Activated CD4-positive, alpha-beta memory T cell treated with anti-CD3 and anti-CD28 coated beads for 36 hours (primary cell): ENCODE data around the gene AHNAK. TPM values are rescaled to one million over a fixed set of nuclear protein-coding genes. Genes with fewer than 3 reads are reported as not detected.
A peak's percentile ranks its signal among the peaks of the same experiment; 100 is the strongest.

Experiments used
- CTCF ChIA-PET: fragments of 350-600 bp; sonication (Branson Sonifier 250); formaldehyde crosslinking; loops from one replicate; lab custom pipeline; 2021; ENCODE audit warnings: antibody characterized with exemption, inconsistent platforms; lab: Charles Lee
- POLR2A ChIA-PET: fragments of 350-600 bp; sonication (Branson Sonifier 250); formaldehyde crosslinking; loops from one replicate; lab custom pipeline; 2021; ENCODE audit warnings: antibody characterized with exemption; lab: Charles Lee
- DNase-seq: peaks from one replicate; pipeline ENCODE4 v3.0.0-alpha.2; 2020
- H3K27ac Mint-ChIP-seq: one replicate; pipeline ENCODE4 v1.8.0; 2021; ENCODE audit warnings: mixed read lengths
- H3K27me3 Mint-ChIP-seq: one replicate; pipeline ENCODE4 v1.8.0; 2021; ENCODE audit warnings: mixed read lengths
- H3K36me3 Mint-ChIP-seq: one replicate; pipeline ENCODE4 v1.8.0; 2021; ENCODE audit warnings: mixed read lengths
- H3K4me1 Mint-ChIP-seq: one replicate; pipeline ENCODE4 v1.8.0; 2021; ENCODE audit warnings: low read depth, mixed read lengths
- H3K4me3 Mint-ChIP-seq: one replicate; pipeline ENCODE4 v1.8.0; 2021; ENCODE audit warnings: mild to moderate bottlenecking, mixed read lengths
- H3K9me3 Mint-ChIP-seq: one replicate; pipeline ENCODE4 v1.8.0; 2021; ENCODE audit warnings: mixed read lengths
- intact Hi-C: fragments of 100-400 bp; cut with micrococcal nuclease; formaldehyde crosslinking; loops from one replicate; pipeline ENCODE4 v1.15.1; 2023
- total RNA-seq, 2 experiments: library from RNA; stranded (reverse); gene quantifications; one replicate each; pipeline ENCODE4 v1.2.3, GENCODE V29; 2021

AHNAK gene
- total RNA-seq, 2 experiments from 2014 or later = 83.7 to 85.2 TPM

DNA sequence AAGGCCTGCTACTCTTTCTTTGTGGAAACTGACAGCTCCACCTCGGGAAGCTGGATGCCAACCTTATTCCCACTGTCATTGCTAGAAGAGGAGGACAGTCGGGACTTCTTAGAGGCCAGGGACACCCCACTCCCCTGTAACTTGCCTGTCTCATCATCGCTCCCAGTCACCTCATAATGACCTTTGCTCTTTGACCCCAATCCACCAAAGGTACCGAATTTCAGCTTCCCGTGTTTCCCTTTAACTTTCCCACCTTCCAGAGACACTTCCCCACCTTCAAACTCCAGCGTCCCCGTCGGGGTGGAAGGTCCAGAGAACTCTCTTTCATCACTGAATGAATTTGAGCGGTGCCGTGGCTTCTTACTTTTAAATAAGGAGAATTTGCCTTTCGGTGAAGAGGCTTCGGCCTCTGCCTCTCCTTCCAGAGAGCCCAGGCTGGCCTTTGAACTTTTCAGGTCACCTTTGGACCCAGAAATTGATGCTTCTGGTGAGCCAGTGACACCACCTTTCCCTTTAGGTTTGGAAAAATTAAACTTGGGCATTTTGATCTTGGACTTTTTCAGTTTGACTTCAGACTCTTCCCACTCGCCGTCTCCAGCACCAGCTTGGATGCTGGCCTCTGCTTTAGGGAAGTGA lies 29.8 kb downstream of the AHNAK start:
- no peaks in the 10 kb centered on the region for H3K9me3 Mint-ChIP-seq
- H3K27me3 Mint-ChIP-seq = no peaks in the 10 kb centered on the region
- peaks cover 27% of the 10 kb centered on the region for H3K36me3 Mint-ChIP-seq
- intact Hi-C loops = no loop called here
- DNase-seq = no peak
- ChIA-PET POLR2A (no interaction called here), CTCF (interaction anchor here (1.5 kb wide), 1 partner anchor 92 kb away, joined by 6 read pairs; no protein-coding TSS in a partner anchor)
- no peak overlapping the region for H3K27ac Mint-ChIP-seq
- peaks cover 9% of the 10 kb centered on the region for H3K4me1 Mint-ChIP-seq
- no peak overlapping the region for H3K4me3 Mint-ChIP-seq

DNA sequence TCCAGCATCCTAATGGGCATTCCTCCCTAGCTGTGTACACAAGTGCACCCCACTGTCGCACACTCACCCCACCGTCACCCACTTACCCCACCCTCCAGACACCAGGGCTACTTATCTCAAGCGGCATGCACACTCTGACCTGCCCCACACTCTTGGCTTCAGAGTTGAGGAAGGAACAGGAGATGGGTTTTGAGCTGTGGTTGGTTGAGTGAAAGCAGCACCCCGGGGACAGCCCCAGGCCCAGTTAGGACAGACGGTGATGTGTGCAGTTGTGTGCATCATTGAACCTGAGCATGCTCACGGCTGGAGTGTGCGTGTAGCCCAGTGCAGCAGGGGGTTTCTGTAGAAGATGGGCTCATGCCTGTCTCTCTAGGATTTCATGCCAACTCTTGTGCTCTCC lies 32.5 kb downstream of the AHNAK start:
- DNase-seq = peak; percentile 15
- Mint-ChIP-seq H3K36me3 (peaks cover 15% of the 10 kb centered on the region), H3K9me3 (no peaks in the 10 kb centered on the region), H3K27ac (no peak overlapping the region), H3K27me3 (no peaks in the 10 kb centered on the region), H3K4me1 (peaks cover 9% of the 10 kb centered on the region), H3K4me3 (no peak overlapping the region)
- intact Hi-C loops = no loop called here
- ChIA-PET CTCF (interaction anchor here (1.4 kb wide), 1 partner anchor 29 kb away, joined by 5 read pairs; no protein-coding TSS in a partner anchor), POLR2A (interaction anchor here (1.2 kb wide), 1 partner anchor 28 kb away, joined by 3 read pairs; no protein-coding TSS in a partner anchor)

DNA sequence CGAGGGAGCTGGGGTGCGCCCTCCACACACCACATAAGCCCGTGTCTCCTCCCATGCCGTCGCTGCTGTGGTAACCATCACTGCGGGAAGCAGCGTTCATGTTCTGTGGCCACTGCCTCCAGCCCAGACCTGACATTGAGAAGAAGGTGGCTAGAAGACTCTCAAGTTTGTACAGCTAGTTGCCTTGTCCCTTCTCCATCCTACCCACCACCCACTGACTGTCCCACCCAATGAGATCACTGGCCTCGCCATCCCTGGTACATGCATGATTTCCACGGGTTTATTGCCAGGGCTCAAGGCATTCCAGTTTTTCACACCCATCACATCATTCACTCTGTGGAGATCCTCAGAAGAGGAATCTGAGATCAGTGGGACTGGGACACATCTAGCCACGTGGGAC lies 33.0 kb downstream of the AHNAK start:
- no peak overlapping the region for H3K27ac Mint-ChIP-seq
- H3K36me3 Mint-ChIP-seq = peaks cover 12% of the 10 kb centered on the region
- H3K27me3 Mint-ChIP-seq = no peaks in the 10 kb centered on the region
- peaks cover 9% of the 10 kb centered on the region for H3K4me1 Mint-ChIP-seq
- POLR2A ChIA-PET = no interaction called here
- no peak for DNase-seq
- CTCF ChIA-PET = interaction anchor here (0.7 to 1.4 kb wide), 2 partner anchors 29 kb away, joined by 3 to 5 read pairs; no protein-coding TSS in a partner anchor
- H3K9me3 Mint-ChIP-seq = no peaks in the 10 kb centered on the region
- H3K4me3 Mint-ChIP-seq = no peak overlapping the region
- intact Hi-C loops = no loop called here

DNA sequence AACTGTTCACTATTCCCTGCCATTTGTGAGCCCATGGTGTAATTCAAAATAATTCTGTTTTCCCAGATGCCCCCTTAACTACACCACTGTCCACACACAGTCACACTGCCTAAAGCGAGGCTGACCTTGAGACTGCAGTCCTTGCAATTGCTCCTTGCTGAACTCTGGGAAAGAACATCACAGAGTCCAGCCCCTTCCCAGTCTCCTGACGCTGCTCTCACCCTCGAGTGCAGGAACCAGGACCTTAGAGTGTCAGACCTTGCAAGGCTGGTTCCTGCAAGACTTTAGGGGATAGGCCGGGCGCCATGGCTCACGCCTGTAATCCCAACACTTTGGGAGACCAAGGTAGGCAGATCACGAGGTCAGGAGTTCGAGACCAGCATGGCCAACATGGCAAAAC lies 33.6 kb downstream of the AHNAK start:
- Mint-ChIP-seq H3K4me3 (no peak overlapping the region), H3K9me3 (no peaks in the 10 kb centered on the region), H3K4me1 (peaks cover 11% of the 10 kb centered on the region), H3K27me3 (no peaks in the 10 kb centered on the region), H3K27ac (no peak overlapping the region), H3K36me3 (peaks cover 8% of the 10 kb centered on the region)
- intact Hi-C loops = no loop called here
- DNase-seq = no peak
- CTCF ChIA-PET = interaction anchor here (0.7 kb wide), 1 partner anchor 30 kb away, joined by 3 read pairs; no protein-coding TSS in a partner anchor
- POLR2A ChIA-PET = no interaction called here

DNA sequence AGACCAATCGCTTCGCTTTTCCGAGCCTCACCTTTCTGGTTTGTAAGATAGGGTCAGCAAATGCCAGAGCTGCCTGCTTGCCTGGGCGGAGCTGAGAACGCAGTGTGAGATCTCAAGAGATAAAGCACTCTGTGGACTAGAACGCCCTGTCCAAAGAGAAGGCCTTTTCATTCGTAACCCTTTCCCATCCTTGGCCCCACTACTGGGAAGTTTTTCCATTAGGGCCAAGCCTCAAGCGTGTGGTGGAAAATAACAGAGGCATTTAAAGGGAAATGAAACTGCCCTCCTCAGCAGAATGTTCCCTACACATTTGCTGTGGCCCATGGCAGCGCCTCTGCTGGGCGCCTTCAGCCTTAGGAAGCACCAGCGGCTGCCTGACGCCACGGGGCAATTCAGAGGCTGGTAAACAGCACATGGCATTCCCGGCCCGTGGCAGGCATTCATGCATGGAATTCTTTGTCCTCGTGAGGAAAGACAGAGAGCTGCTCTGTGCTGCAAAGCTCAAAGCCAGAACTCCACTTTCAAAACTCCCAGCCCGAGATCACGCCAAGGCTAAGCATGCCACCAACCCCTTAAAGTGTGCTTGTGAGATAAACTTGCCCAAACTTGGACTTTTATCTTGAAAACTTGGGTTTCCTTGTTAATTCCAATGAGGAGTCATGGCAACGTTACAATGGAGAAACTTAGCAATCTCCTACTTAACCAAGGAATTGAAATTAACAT lies 38.1 kb downstream of the AHNAK start:
- POLR2A ChIA-PET = interaction anchor here (0.6 kb wide), 2 partner anchors 53 to 59 kb away, joined by 3 to 4 read pairs; no protein-coding TSS in a partner anchor
- intact Hi-C loops = no loop called here
- Mint-ChIP-seq H3K36me3 (no peaks in the 10 kb centered on the region), H3K9me3 (no peaks in the 10 kb centered on the region), H3K27ac (no peak overlapping the region), H3K4me3 (no peak overlapping the region), H3K27me3 (no peaks in the 10 kb centered on the region), H3K4me1 (peaks cover 4% of the 10 kb centered on the region)
- CTCF ChIA-PET = interaction anchor here (1.7 to 3.3 kb wide), 2 partner anchors 34 to 84 kb away, joined by 4 to 17 read pairs; no protein-coding TSS in a partner anchor
- DNase-seq = no peak

DNA sequence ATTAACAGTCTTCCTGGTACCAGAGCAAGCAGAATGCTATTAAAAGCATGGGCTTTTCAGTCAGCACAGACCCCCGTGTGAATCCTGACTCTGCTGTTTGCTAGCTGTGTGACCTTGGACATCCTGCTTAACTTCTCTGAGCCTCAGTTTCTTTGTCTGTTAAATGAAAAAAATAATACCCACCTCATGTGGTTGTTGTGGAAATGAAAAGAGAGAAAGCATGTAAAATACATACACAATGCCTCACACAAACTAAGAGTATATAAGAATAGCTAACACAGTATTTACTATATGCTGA lies 39.5 kb downstream of the AHNAK start:
- no peak for DNase-seq
- POLR2A ChIA-PET = interaction anchor here (0.6 kb wide), 1 partner anchor 90 kb away, joined by 3 read pairs; no protein-coding TSS in a partner anchor

DNA sequence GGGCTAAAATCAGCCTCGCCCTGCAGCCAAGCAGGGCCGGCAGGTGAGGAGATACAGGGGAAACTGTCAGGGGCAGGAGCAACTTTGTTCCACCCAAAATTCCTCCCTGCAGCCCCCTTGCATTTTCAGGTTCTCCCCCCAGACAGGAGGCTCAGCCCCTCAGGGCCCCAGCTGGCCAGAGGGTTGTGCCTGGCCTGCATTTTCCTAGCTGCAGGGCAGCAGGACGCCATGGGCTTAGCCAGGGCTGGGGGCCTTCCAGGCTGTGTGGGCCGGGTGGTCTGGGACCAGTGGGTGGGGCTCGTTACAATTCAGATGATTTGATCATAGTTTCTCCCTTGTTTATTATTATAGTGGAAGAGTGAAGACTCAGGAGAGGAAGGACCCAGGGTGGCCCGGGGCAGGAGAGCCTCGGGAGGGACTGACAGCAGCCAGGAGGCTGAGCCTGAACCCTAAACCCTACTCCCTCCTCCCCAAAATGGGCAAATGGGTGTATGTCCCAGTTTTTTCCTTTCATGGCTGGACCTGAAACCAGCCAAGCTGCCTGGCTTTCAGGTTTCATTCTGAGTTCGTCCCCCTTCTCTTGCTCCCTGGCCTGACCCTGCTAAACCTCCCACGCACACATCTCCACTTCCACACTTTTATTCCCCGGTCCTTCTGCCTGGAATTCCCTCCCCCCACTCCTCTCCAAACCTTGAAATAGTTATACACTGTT lies 40.0 kb downstream of the AHNAK start:
- Mint-ChIP-seq H3K9me3 (no peaks in the 10 kb centered on the region), H3K27ac (no peak overlapping the region), H3K36me3 (no peaks in the 10 kb centered on the region), H3K4me1 (peaks cover 9% of the 10 kb centered on the region), H3K4me3 (no peak overlapping the region), H3K27me3 (no peaks in the 10 kb centered on the region)
- ChIA-PET POLR2A (no interaction called here), CTCF (interaction anchor here (0.6 to 3.3 kb wide), 4 partner anchors 36 to 973 kb away, joined by 3 to 17 read pairs (median 4); no protein-coding TSS in a partner anchor)
- no peak for DNase-seq
- intact Hi-C loops = no loop called here

More for the DNA sequence above, 39.5 kb downstream of the AHNAK start:
- Mint-ChIP-seq H3K27ac (no peak overlapping the region), H3K4me3 (no peak overlapping the region), H3K27me3 (no peaks in the 10 kb centered on the region), H3K9me3 (no peaks in the 10 kb centered on the region), H3K4me1 (peaks cover 9% of the 10 kb centered on the region), H3K36me3 (no peaks in the 10 kb centered on the region)
- intact Hi-C loops = no loop called here
- CTCF ChIA-PET = interaction anchor here (0.6 to 3.3 kb wide), 3 partner anchors 36 to 973 kb away, joined by 3 to 17 read pairs (median 4); no protein-coding TSS in a partner anchor

DNA sequence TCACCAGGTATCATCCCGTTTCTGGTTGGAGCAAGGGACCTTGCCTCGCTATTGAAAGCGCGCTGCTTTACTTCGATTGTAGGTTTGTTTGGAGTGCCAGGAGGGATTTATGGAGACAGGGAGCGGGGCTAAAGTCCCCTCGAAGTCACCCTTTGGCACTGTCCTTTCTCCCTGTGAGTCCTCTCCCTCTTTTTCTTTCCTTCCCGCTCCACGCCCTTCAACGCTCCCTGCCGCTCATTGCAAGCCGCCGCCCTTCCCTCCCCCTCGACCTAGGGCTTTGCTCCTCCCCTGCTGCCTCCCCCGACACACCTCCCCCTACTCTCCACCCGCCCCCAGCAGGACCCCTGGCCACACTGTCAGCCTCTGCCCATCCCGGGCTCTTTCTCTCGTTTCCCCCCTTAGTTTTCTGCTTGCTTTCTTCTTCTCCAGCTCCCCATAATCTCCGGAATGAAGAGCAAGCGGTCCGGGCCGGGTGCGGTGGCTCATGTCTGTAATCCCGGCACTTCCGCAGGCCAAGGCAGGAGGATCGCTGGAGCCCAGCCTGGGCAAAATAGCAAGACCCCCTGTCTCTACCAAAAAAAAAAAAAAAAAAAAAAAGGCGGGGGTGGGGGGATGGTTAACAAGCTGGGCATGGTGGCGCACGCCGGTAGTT lies 41.0 kb downstream of the AHNAK start:
- no peak overlapping the region for H3K27ac Mint-ChIP-seq
- intact Hi-C loops = no loop called here
- no peak for DNase-seq
- H3K36me3 Mint-ChIP-seq = no peaks in the 10 kb centered on the region
- POLR2A ChIA-PET = no interaction called here
- H3K4me1 Mint-ChIP-seq = peaks cover 9% of the 10 kb centered on the region
- no peaks in the 10 kb centered on the region for H3K27me3 Mint-ChIP-seq
- no peaks in the 10 kb centered on the region for H3K9me3 Mint-ChIP-seq
- no peak overlapping the region for H3K4me3 Mint-ChIP-seq
- CTCF ChIA-PET = interaction anchor here (0.6 to 3.3 kb wide), 3 partner anchors 12 to 111 kb away, joined by 3 to 17 read pairs (median 3); no protein-coding TSS in a partner anchor

- POLR2A ChIA-PET = no interaction called here
- H3K27ac Mint-ChIP-seq = no peak overlapping the region
- DNase-seq = no peak
- no peaks in the 10 kb centered on the region for H3K36me3 Mint-ChIP-seq
- CTCF ChIA-PET = interaction anchor here (1.2 kb wide), 1 partner anchor 110 kb away, joined by 3 read pairs; no protein-coding TSS in a partner anchor
- no peaks in the 10 kb centered on the region for H3K27me3 Mint-ChIP-seq
- peaks cover 9% of the 10 kb centered on the region for H3K4me1 Mint-ChIP-seq
- H3K9me3 Mint-ChIP-seq = no peaks in the 10 kb centered on the region
- intact Hi-C loops = no loop called here
- no peak overlapping the region for H3K4me3 Mint-ChIP-seq
These were observed 41.6 kb downstream of the AHNAK start for GRCh38 chr11:62505059-62505439.

DNA sequence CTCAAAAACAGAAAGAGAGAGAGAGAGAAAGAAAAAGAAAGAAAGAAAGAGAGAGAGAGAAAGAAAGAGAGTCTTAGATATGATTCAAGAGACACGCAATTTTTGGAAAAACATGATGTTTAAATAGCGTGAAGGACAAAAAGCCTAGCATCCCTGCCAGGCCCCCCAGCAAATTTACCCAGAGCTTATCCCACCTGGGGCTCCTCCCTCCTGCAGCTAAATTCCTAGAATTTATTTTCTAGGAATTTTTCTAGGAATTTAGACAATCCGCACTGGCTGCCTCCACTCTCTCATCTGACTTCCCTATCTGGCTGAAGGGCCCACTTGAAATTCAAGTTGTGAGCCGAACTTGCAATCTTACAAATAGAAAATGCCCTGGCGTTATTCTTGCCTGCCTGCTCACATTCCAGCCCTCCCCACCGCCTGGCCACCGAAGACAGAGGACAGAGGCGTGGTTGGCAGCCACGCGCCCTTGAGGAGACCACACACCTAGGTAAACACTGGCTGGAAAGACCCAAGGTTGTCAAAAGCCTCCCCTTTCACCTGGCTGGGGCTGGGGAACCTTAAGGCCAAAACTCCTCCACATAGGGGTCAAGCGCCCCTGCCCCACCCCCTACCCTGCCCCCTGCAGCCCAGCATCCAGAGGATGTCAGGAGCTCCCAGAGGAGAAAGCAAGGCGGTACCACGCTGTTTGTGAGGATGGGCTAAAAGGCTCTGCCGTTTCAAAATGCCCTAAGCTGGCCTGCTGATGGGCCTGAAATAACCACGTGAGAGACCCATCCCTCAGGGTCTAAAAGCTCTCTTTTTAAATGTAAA lies 42.2 kb downstream of the AHNAK start:
- Mint-ChIP-seq H3K27me3 (no peaks in the 10 kb centered on the region), H3K4me1 (peaks cover 9% of the 10 kb centered on the region), H3K4me3 (no peak overlapping the region), H3K27ac (no peak overlapping the region), H3K36me3 (no peaks in the 10 kb centered on the region), H3K9me3 (no peaks in the 10 kb centered on the region)
- DNase-seq = no peak
- CTCF ChIA-PET = interaction anchor here (0.7 to 1.3 kb wide), 2 partner anchors 38 to 109 kb away, joined by 3 read pairs; no protein-coding TSS in a partner anchor
- POLR2A ChIA-PET = no interaction called here
- intact Hi-C loops = no loop called here
